GM19372 (cell line): ENCODE results near the gene ACCS.

Source experiments
- ATAC-seq: cut with Tn5 transposase; IDR thresholded peaks from one replicate; pipeline ENCODE4 v1.9.1; 2021; ENCODE audit warnings: mild to moderate bottlenecking, low read depth, moderate library complexity; ENCODE audit not compliant: unreplicated experiment

Gene ACCS

GRCh38 chr11:44083906-44084305 lies 17.8 kb downstream of the ACCS start:
- ATAC-seq = no peak

DNA sequence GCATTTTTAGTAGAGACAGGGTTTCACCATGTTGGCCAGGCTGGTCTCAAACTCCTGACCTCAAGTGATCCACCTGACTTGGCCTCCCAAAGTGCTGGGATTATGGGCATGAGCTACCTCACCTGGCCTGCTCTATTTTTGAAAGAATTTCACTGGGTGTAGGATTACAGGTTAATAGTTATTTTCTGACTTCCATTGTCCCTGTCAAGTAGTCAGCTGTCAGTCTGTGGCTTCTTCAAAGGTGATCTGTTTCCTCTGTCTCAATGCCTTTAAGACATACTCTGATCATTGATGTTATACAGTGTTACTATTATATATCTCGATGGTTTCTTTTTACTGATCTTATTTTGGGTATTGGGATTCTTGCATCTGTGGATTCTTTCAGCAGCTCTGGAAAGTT lies 19.3 kb downstream of the ACCS start:
- ATAC-seq = no peak

GRCh38 chr11:44088377-44088776 lies 22.3 kb downstream of the ACCS start:
- no peak for ATAC-seq

GRCh38 chr11:44088871-44089270 lies 22.8 kb downstream of the ACCS start:
- ATAC-seq = no peak

GRCh38 chr11:44090539-44090938 lies 24.5 kb downstream of the ACCS start:
- ATAC-seq = no peak

DNA sequence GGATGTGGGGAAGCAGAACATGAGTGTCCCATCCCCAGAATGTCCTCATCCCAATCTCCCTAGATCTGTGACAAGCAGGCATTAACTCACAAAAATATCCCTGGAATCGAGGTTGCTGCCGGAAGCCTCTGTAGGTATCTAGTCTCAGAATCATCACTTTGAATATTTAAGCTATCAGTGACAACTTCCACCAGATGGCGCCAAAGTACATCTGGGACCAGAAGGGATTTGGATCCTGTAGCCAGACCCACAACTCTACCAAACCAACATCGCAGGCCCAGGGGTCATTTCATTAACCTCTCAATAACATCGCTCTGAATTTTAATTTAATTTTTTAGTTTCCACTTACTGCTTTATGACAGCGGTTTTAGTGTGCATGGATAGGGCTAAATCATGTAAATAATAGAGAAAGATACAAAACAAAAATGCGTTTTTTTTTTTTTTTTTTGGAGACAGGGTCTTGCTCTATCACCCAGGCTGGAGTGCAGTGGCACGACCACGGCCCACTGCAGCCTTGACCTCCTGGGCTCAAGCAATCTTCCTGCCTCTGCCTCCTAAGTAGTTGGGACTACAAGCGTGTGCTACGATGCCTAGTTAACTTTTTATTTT lies 28.3 kb downstream of the ACCS start:
- no peak for ATAC-seq

DNA sequence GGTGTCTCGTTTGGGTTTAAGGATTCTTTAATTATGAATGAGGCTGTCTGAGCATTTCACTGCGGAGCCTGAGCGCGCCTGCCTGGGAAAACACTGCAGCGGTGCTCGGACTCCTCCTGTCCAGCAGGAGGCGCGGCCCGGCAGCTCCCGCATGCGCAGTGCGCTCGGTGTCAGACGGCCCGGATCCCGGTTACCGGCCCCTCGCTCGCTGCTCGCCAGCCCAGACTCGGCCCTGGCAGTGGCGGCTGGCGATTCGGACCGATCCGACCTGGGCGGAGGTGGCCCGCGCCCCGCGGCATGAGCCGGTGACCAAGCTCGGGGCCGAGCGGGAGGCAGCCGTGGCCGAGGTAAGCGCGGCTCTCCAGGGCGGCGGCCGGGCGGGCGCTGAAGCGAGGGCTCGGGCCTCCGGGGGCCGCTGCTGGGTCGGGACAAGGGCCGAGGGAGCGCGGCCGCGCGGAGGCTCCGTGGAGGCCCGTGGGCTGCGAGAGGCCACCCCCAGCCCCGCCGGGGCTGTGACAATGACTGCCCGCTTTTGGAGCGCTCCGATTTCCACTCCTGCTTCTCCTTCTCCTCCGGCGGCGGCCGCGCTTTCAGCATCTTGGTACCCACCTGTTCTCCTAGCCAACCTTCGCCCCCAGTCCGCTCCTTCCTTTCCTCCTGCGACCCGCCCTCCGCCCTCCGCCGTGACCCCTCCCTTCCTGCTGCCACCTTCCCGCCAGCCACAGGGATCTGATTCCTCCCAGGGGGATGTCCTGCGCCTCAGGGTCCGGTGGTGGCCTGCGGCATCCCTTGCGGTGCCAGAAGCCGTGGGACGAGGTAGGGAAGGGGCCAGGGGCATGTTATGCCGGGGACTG lies 29.7 kb downstream of the ACCS start, which contains the start of gene EXT2:
TSS of gene EXT2 (plus strand) at position 173 of the 854 bp plus-strand sequence. CDS start 12,035 bp downstream, outside the sequence.
- peak; percentile 94 for ATAC-seq

DNA sequence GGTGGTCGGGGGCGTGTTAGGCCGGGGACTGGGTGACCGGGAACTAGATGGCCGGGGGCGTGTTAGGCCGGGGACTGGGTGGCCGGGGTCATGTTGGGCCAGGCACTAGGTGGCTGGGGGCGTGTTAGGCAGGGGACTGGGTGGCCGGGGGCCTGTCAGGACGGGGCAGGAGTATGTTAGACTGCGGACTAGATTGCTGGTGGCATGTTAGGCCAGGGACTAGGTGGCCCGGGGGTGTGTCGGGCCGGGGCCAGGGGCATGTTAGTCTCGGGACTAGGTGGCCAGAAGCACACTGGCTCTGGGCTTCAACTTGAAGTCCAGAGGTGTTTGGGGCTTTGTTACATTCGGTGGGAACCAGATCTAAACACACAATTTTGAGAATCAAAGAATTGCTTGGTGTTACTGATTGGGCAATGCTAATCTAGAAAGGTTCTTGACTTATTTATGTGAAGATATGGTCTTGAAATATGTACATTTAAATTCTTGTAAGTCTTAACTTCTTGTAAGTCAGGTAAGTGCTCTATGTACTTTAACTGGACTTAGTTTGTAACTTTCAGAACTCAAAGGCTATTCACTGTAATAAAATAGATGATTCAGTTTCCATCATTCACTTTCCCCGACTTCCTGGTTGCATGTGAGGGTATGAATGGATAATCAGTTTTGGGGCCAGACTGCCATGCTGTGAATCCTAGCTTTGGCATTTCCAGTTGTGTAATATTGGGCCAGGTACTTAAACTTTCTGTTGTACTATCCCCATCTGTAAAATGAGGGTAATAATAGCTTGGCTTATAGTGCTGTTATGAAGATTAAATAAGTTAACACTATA lies 30.5 kb downstream of the ACCS start:
- ATAC-seq = no peak

- ATAC-seq = no peak
These were observed 31.8 kb downstream of the ACCS start for GRCh38 chr11:44097821-44098220.

GRCh38 chr11:44101098-44101497 lies 35.0 kb downstream of the ACCS start:
- ATAC-seq = no peak

DNA sequence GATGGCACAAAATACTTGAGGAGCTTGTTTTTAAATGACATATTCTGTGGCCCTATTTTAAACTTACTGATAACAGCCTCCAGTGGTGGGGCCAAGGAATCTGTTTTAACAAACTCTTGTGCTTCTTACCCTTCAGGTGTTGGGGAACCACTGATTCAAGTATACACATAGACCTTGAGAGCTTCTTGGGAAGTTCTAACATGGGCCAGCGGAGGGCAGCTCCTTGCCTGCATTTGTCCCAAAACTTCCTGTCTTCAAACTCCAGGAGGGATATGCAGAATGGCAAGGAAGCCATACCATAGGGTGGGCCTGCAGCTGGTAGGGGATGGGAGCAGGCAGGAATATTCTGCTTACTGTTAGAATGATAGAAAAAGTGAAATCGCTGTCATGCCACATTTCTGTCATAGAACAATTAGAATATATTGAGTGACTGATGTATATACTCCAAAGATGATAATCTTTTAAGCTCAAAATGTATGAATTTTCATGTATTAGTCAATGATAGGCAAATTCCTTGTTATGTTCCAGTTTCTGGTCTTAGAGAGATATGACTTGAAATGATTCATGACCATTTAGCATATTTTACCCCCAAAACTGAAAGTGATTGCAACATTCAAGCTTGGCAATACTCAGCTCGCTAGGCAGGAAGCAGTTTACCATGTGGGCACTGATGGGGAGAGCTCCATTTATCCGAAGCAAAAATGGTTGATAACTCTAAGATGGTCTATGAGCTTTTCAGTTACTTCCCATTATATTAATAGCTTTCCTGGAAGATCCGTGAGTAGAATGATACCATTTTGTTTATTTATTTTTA lies 38.6 kb downstream of the ACCS start:
- ATAC-seq = no peak

GRCh38 chr11:44108260-44108659 lies 42.2 kb downstream of the ACCS start:
- ATAC-seq = no peak

DNA sequence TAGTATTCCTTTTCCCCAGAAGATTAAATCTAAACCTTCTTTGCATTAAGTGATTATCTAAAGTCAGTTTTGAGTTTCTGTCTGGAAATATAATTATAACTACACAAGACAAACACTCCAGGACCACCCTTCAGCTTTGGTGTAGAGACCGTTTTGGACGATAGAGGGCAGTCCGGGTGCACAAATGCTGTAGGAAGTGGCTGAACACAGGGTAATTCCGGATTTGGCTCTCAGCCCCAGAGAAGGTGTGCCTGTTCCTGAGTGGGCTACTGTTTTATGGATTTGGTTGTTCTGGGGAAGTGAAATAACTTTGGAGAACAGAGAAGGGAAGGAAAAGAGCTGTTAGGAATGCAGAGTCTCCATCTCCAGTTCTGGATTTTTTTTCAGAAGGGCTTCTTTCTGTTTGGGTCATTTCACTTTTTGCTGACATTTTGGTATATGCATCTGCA lies 44.2 kb downstream of the ACCS start:
- peak; percentile 97 for ATAC-seq

DNA sequence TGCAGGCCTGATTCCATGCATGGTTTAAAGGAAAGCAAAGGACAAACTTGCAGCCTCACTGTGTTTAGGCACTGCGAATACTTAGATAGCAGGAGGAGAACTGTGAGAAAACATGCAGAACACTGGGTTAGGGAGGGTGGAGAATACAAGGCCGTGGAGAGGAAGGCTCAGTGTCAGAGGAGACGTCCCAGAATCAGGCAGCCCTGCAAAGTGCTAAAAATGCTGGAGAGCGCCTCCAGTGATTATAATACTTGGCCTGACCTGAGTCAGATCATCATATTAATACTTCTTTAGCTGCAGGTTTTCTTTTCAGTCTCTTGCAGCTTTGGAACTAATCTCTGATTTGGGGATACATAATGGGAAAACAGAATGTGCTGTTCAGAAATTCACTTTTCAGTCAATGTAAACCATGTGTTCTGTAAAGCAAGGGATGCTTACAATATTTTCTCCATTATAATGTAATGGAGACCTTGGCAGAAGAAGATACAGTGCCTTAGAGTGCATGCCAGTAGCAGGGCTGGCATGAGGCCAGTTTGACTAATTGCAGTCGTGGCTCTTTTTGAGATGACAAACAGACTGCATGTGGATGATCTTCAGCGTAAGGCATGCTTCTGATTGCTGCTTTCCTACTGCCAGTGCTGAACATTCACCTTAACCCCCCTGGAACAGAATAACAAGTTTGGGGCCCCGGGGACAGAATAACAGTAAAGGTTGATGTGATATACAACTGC lies 46.2 kb downstream of the ACCS start:
- ATAC-seq = no peak

- ATAC-seq = no peak
These were observed 46.9 kb downstream of the ACCS start for GRCh38 chr11:44113018-44113417.

GRCh38 chr11:44113572-44113971 lies 47.5 kb downstream of the ACCS start:
- ATAC-seq = no peak

- no peak for ATAC-seq
These were observed 50.3 kb downstream of the ACCS start for GRCh38 chr11:44116234-44116830.

DNA sequence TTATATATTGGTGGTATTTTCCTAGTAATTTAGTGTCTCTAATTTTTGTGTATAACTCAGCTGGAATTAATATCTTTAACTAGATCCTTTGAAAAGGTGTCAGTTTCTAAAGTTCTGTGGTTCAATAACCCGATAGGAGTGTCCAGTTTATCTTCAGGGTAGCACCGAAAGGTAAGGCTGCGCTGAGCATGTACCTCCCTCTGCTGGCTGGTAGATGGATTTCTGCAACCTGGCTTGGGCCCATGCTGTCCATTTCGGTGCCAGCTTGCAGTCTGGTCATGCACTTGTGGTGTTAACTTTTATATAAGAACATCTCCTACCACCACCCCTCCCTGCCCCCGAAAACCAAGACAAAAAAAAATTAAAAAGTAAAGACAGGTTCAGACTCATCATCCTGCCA lies 54.1 kb downstream of the ACCS start:
- no peak for ATAC-seq

GRCh38 chr11:44125598-44125997 lies 59.5 kb downstream of the ACCS start:
- ATAC-seq = no peak
